Activated CD4-positive, CD25-positive, alpha-beta regulatory T cell treated with anti-CD3 and anti-CD28 coated beads, Interleukin-2, amount 50 U/mL, for 16 hours (primary cell): ENCODE data around the gene ZCCHC24.
"Not testable (repeated sequence)": the region's sequence is repeated elsewhere in the genome, so short reads cannot be mapped to it uniquely, and the experiment has no call there.

ENCODE experiments used
- DNase-seq: peaks from one replicate; pipeline ENCODE4 v3.0.0-alpha.2; 2020; ENCODE audit warnings: low read depth, low spot score

ZCCHC24 gene

DNA sequence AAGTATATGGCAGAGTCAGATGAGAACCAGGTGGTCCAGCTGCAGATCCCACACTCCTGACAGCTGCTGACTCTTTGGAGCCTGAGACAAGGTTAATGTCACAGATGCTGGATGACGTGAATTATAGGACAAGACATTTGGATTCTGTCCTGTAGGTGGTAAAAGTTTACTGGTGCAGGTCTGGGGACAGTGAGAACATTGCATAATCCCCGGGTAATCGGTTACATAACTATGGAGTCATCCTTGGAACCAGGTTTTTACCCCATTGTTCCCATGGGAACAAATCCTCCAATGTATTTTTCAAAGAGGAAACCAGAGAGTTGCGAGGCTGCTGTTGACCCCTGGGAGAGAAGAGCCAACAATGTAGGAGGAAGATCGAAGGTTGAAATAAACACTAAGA, 27.5 kb upstream of the ZCCHC24 start:
- no peak for DNase-seq

DNA sequence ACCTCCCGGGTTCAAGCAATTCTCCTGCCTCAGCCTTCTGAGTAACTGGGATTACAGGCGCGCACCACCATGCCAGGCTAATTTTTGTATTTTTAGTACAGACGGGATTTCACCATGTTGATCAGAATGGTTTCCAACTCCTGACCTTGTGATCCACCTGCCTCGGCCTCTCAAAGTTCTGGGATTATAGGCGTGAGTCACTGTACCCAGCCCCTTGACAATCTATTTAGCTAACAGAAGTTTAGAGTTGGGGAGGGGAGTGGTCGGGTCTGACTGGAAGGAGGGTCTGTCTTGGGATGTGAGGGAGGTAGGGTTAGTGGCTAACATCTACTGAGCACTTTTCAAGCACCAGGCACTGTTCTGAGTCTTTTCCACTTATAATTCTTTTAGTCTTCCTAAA, 27.0 kb upstream of the ZCCHC24 start:
- no peak for DNase-seq

DNA sequence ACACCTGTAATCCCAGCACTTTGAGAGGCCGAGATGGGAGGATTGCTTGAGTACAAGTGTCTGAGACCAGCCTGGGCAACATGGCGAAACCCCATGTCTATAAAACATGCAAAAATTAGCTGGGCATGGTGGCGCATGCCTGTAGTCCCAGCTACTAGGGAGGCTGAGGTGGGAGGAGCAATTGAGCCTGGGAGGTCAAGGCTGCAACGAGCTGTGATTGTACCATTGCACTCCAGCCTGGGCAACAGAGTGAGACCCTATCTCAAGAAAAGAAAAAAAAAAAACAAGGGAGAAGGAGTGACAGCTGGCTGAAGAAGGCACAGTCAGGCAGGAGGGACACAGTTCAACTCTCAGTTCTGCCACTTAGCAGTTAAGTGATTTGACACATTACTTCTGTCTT, 26.4 kb upstream of the ZCCHC24 start:
- no peak for DNase-seq

DNA sequence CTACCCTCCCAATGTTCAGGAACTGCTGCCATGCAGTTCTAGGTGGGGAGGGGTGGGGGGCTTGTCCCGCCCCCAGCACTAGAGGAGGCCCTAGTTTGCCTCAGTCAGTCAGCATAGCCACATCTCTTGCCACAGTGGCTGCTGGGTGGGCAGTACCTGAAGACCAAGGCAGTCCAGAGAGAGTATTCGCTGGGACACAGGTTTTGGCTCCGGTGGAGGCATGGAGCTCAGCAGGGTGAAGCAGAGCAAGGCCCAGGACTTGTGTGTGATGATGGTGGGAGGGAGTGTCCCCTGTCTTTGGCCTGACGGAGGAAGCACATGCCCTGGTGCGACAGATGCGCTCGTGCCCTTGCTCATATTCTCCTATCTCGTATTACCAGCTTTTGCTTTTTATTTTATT, 24.7 kb upstream of the ZCCHC24 start:
- no peak for DNase-seq

DNA sequence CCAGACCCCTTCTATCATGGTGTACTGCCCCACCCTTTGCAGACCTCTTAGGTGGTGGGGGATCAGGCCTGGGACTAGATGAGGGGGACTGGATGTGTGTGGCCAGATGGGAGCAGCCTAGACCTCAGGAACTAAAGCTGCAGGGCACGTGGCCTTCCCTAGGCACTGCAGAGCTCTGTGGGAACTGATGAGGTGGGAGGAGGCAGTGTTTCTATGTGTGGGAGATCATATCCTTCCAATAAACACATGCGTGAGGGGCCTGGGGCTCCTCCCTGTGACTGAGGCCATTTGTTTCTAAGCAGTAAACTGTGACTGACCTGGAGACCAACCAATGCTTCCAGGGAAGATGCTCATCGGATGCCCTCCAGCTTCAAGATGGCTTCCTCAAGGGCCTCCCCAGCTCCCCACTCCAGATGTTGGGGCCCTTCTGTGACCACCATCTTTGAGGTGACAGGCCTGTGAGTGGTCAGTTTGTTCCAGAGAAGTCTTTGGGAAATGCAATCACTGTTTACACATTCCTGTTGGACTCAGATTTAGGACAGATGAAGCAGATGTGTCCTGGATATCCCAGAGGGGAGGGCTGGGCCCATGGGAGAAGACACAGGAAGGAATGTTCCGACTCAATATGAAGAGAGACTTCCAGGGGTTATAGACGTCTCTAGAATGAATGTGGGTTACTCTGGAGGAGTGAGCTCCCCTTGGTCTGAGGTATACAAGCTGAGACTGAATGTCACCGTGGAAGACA, 23.6 kb upstream of the ZCCHC24 start:
- DNase-seq = no peak

DNA sequence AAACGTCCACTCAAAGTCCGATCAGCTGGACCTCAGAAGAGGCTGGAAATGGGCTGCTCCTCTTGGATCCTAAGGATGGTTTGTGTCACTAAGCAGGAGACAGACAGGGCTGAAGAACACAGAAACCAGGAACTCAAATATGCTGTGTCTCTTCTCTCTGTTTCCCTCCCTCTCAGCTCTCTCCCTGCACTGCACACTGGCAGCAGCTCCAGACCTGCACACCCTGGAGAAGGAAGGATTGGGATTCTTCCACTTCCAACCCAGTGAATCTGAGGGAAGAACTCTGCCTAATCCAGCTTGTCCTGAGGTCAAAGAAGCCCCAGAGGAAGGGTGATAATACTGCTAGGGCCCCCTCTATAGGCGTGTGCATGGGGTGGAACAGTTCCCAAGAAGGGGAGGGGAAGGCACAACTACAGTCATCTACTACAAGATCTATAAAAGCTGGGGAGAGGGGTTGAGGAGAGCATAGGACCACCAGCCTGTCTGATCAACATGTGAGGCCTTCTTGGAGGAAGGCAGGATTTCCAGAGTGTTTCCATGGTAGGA, 22.7 kb upstream of the ZCCHC24 start:
- DNase-seq = no peak

DNA sequence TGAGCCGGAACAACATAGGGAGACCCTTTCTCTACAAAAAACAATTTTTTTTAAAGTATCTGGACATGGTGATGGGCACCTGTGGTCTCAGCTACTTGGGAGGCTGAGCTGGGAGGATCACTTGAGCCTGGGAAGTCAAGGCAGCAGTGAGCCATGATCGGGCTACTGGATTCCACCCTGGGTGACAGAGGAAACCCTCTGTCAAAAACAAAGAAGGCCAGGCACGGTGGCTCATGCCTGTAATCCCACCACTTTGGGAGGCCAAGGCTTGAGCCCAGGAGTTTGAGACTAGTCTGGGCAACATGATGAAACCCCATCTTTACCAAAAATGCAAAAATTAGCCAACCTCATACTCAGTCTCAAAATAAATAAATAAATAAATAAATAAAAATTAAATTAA, 19.9 kb upstream of the ZCCHC24 start:
- no peak for DNase-seq

DNA sequence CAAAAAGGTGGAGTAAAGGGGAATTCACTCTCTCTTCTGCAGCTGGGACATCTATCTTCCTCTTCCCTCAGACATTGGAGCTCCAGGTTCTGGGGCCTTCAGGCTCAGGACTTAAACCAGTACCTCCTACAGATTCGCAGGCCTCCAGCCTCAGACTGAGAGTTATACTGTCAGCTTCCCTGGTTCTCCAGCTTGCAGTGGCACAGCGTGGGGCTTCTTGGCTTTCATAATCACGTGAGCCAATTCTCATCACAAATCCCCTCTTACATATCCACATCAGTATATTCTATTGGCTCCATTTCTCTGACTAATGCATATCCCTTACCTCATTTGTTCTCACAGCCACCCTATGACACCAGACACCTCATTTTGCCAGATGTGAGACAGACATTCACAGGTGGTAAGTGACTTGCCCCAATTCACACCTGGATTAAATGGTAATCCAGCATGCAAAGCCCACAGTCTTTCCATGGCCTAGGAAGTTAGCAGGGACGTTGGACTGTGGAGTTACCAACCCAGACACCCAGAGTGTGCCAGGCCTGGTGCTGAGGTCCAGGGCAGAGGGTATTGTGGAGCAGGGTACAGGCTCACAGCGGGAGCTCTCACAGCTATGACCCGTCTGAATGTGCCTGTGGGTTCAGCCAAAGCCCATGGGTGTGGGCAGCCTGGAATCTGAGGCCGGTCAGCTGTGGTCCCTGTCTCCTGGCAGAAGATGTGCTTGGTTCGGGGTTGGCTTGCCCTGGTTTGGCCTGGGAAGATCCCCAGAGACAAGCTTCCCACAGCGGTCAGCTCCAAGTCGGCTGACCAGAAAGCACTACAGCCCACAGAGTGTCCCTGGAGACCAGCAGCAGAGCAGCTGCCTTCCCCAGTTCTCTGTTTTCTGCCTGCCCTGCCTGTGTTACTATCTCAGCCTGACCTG, 18.4 kb upstream of the ZCCHC24 start:
- DNase-seq = no peak

DNA sequence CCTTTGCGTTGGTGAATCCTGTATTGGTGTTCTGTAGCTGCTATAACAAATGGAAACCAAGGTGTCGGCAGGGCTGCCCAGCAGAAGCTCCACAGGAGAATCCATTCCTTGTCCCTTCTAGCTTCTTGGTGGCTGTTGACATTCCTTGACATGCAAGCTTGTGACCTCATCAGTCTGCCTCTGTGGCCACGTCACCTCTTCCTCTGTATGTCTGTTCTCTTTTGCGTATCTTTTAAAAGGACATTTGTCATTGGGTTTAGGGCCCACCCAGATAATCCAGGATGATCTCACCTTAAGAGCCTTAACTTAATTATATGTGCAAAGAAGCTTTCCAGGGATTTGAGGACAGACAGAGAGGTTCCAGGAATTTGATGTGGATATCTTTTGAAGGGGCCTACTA, 15.3 kb upstream of the ZCCHC24 start:
- no peak for DNase-seq

DNA sequence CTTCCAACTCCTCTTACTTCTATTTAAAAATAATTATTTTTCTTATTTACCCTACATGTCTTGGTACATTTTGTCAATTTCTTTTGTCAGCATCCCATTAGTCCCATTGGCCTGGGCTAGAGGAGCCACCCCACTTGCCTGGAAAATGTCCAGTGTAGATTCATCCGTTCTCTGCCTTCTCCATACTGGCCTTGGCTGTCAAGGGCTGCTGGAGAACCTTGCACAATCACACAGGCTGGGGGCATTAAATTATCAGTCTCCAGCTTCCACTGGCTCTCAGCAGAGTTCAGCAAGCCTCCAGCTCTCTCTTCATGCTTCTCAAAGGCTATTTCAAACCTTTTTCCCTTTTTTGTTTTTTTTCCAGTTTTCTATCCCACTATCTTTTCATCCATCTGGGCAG, 13.8 kb upstream of the ZCCHC24 start:
- DNase-seq = no peak

DNA sequence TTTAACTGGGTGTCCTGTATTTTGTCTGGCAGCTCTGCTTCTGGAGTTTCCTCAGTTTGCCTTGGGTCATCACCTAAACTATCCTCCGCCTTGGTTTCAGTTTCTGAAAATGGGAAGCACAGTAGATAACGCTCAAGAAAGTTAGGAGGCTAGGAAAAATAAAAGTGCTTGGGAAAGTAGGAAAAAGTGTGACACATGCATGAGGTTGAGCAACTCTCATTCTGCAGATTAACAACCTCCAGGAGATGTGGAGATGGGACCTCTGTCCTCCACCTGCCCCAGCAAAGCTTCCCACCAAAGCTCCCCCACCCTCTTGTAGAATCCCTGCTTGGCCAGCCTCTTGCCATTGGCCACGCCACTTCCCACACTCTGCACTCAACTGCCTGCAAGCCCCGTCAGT, 13.1 kb upstream of the ZCCHC24 start:
- no peak for DNase-seq

DNA sequence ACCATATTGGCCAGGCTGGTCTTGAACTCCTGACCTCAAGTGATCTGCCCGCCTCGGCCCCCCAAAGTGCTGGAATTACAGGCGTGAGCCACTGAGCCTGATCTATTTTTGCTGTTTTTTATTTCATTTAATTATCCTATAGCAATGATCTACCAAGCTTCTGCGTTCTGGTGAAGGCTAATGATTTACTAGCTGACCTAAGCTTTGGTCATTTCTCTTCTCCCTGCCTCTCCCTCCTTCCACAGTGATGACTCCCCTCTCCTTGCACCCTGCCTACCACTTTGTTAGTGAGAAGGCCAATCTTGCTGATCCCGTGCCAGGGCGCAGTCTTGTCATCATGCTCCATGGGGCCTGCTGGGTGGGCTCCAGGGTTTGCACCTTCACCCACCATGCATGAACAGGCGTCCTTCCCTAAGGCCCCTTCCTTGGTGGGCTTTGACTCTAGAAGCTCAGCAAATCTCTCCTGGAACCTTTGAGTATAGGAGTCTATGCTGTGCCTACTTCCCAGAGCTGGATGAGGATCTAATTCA, 11.9 kb upstream of the ZCCHC24 start:
- DNase-seq = no peak

DNA sequence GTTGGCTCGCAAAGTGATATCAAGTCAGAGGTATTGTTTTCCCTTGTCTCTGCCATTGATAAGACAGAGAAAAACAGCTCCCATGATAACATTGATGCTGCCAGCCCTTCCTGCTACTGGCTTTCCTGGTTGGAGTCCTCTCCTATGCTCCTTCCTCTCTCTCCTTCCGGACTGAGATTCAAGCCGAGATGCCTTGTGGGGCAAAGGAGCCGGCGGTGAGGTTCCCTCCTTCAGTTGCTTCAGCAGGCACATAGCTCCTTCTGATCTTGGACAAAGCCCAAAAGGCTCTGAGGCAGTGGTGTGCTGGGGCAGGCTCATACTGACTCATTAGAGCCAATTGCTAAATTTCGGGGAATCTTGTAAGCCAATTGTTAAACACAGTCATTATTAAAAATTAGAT, 8.8 kb upstream of the ZCCHC24 start:
- no peak for DNase-seq

DNA sequence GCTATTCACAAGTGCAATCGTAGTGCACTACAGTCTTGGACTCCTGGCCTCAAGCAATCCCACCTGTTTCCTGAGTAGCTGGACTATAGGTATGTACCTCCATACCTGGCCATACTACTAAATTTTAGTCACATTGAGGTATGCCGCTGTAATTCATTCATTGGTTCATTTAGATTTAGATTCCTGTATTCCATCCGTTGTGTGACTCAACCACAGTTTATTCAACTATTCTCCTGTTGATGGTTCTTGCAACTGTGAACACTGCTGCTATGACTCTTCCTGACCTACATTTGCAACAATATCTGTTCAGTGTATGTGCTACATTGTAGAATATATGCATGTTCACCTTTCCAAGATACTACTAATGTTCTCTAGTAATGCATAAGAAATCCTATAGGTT, 8.0 kb upstream of the ZCCHC24 start:
- no peak for DNase-seq

DNA sequence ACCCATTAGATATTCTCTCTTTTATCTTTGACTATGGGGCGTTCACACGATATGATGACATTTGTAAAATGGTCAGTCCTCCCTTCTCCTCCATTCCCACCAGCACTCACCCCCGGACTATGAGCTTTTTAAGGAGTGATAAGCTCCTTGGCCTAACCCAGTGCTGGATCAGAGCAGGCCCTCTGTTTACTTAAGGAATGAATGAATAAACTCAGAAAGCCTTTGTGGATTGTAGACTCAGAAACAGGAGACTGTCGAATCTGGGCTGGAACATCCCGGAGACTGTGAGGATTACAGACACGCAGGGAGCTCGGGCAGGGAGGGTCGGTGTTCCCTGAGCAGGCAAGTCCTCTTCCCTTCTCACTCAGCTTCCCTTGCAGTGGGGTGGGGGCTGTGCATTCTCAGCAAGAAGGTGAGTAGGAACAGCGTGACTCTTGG, 6.8 kb upstream of the ZCCHC24 start:
- DNase-seq = no peak

DNA sequence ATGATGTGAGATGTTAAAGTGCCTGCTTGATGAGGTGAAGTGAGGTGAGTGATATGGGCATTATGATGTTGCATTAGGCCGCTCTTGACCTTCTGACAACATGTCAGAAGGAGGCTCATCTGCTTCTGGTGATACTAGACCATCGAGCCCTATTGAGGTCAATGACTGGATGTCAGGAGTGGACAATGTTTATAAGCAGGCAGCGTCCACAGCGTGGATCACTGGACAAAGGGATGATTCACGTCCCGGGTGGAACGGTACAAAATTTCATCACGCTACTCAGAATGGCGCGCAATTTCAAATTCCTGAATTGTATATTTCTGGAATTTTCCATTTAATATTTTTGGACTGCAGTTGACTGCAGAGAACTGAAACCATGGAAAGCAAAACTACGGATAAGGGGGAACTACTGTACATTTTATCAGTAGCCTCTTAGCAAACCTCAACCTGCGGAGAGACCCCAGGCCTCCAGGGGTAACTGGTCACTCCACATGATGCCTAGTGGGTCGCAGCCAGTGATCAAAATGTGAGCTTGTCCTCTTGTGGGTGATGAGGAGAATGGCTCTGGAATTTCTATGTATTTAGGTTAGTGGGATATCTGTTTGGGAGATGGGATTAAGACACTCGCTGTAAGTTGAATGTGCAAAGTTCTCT, 5.7 kb upstream of the ZCCHC24 start:
- DNase-seq = no peak

DNA sequence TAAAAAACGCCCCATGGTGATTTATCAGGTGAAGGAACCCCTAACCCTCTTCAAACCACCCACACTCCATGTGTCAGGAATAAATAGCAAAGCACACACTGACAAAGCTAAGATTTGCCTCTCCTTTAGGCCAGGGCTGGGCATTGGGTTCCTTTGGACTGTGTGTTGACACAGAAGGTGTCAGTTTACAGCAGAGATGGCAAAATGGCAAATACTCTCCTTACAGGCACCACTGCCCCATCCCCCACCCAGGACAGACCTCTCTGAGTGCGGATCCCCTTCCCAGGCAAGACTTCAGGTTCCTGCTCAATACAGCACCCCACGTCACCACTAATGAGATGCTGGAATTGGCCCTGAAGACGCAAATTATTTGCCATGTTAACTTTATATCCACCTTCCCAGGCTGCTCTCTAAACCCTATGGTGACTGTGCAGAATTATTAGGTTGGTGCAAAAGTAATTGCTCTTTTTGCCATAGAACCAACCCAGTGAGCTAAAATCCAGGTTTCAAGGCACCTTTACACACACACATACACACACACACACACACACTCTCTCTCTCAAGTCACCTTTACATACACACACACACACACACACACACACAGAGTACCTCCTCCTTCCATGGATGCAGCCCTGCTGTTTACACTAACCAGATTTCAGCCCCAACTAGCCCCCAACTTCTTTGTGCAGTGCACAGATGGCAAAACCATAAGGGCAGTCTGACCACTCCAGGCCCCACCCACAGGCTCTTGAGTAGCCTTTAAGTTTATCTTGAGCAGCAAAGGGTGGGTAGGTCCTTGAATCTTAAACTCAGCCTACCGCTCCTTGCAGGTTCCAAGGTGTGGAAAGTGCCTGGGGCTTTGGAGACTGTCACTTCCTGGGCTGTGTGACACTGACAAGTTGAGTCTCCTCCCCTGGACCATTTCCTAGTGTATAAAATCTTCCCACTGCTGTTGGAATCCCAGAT, 4.0 kb upstream of the ZCCHC24 start:
- no peak for DNase-seq

DNA sequence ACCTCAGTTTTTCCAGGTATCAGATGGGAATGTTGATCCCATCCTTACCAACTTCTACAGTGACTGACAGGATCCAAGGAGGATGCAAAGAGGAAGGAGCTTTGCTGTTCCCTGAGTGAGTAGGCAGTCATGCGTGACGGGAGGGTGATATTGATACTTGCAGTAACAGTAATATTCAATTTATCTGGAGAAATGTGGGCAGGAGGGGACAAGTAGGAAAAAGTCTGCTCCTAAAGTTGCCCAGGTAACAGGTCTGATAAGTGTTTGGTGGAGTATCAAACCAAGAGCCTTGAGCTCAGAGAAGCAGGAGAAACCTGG, 3.3 kb upstream of the ZCCHC24 start:
- no peak for DNase-seq

DNA sequence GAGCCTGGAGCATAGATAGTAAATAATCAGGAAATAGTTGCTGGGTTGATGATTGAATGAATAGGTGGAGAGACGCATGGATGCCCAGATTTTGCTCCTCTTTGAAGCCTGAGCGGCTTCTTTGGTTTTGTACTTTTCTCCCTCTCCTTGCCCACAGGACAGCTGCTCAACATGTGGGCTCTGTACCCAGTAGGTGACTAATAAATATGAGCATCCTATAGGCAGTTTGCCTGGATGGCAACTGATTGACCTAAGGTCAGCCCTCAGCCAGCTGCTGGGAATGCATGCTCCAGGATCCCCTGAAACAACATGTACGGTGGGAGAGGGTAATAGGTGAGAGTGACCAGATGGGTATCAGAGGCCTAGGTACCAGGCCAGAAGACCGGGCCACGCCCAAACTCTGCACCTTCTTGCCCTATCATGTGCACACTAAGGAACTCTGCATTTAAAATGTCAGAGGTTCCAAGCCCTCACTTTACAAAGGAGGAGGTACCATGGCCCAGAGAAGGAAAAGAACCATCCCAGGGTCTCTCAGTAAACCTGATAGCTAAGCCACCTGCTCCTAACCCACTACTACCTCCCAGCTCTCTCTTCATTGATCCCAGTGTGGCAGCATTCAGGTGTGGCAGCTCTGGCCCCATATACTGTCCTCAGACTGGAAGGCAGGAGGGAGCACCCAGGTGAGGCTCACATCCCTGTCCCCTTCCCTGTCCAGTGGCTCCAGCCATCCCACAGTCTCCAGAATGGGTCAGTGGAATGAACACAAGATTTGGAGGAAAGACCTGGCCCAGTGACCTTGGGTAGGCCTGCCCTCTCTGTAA, 2.7 kb upstream of the ZCCHC24 start:
- DNase-seq = no peak

DNA sequence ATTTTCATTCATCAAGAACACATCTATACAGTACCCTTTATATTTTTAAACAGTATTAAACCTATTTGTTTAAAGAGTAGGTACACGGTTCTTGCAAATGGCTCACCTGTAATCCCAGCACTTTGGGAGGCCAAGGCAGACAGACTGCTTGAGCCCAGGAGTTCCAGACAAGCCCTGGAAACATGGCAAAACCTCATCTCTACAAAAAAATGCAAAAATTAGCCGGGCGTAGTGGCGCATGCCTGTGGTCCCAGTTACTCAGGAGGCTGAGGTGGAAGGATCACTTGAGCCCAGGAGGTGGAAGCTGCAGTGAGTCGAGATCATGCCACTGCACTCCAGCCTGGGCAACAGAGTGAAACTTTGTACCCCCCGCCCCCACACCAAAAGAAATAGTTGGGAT, 1.8 kb upstream of the ZCCHC24 start:
- DNase-seq = not testable (repeated sequence)
